ENCODE results near the gene OPCML.

- TF ChIP-seq EZH2phosphoT487 (IDR thresholded peaks at IDR 0.05; ENCODE audit: low read length), result no peak
- no peak for TF ChIP-seq CTCF (IDR thresholded peaks at IDR 0.05; ENCODE audit: low read length)
- TF ChIP-seq EZH2 (optimal IDR thresholded peaks at IDR 0.05; ENCODE audit: low read depth, low read length), result no peak
Observed at GRCh38 chr11:132466983-132467382, 1065.3 kb downstream of the OPCML start.
